ENCODE results near the gene TTC34.

Gene TTC34

DNA sequence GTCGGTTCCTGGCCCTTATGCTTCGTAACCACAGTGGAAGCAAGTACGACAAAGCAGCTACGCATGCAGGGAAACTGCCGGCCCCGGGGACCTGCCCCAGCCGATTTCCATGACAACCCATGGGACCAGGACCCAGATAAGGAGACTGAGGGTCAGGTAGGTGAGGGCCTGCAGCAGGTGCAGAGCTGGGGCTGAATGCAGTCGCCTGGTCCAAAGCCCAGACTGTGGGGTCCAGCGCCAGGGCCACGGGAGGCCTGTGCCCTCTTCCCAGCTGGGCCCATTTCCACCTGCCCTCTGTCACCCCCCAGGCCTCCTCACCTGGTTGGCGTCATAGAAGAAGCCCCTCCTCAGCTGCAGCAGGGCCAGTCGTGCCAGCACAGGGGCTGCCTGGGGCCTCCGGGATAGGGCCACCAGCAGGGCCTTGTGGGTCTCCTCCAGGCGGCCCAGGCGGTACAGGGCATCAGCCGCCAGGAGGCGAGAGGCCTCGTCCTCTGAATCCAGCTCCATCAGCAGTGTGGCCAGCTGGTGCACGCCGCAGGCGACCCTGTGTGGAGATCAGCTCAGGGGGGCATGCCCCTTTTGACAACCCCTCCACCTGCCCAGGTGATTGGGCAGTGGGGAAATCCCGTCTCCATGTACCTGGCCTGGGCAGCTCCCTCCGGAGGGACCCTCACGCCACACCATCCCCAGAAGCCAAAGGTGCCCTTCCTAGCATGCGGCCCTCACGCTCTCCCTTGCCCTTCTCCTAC is 14.2 kb downstream of the TTC34 start:
- TF ChIP-seq, protein P1, sequence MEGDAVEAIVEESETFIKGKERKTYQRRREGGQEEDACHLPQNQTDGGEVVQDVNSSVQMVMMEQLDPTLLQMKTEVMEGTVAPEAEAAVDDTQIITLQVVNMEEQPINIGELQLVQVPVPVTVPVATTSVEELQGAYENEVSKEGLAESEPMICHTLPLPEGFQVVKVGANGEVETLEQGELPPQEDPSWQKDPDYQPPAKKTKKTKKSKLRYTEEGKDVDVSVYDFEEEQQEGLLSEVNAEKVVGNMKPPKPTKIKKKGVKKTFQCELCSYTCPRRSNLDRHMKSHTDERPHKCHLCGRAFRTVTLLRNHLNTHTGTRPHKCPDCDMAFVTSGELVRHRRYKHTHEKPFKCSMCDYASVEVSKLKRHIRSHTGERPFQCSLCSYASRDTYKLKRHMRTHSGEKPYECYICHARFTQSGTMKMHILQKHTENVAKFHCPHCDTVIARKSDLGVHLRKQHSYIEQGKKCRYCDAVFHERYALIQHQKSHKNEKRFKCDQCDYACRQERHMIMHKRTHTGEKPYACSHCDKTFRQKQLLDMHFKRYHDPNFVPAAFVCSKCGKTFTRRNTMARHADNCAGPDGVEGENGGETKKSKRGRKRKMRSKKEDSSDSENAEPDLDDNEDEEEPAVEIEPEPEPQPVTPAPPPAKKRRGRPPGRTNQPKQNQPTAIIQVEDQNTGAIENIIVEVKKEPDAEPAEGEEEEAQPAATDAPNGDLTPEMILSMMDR (IDR thresholded peaks at IDR 0.05; ENCODE audit: control insufficient read depth, extremely low read depth, insufficient read depth): no peak
- DNase-seq (ENCODE audit: low read depth): no peak
- no peak overlapping the region for H3K4me3 ChIP-seq (ENCODE audit: low read depth, low read length)

DNA sequence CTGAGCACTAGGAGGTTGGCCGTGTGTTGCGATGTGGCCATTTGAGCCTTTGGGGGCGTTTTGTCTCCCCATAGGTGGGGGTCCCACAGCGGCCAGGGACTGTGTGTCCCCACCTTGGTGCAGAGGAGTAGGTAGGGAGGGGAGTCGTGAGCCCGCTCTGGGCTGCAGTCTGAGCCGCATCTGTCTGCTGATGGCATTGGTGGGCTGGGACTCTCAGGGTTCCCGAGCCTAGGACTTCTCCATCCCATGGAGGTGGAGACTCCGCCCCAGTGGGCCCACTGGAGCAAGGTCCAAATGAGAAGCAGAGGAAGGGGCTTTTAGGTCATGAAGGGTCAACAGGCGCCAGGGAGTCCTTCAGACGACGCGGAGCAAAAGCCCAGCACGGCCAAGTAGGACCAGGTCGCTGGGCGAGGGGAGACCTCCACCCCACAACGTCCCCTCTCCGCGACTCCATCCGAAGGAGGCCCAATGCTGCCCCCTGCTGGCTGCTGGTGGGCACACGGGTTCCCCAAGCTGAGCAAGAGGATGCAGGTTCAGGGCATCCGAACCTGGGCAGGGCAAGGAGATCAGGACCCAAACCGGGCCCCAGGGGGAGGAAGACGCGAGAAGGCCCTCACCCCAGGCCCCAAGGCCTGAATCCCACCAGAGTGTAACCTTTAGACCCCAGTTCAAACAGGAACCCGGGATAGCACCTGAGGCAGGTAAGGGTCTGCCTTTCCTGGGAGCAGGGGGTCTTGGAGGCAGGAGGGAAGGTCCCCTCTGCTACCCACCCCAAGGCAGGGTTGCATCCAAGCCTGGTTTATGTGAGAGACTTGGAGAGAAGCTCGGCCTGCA is 14.9 kb downstream of the TTC34 start:
- H3K4me3 ChIP-seq (ENCODE audit: low read depth, low read length): no peak overlapping the region
- TF ChIP-seq, protein P1 (IDR thresholded peaks at IDR 0.05; ENCODE audit: control insufficient read depth, extremely low read depth, insufficient read depth): peak; percentile 83
- no peak for DNase-seq (ENCODE audit: low read depth)

DNA sequence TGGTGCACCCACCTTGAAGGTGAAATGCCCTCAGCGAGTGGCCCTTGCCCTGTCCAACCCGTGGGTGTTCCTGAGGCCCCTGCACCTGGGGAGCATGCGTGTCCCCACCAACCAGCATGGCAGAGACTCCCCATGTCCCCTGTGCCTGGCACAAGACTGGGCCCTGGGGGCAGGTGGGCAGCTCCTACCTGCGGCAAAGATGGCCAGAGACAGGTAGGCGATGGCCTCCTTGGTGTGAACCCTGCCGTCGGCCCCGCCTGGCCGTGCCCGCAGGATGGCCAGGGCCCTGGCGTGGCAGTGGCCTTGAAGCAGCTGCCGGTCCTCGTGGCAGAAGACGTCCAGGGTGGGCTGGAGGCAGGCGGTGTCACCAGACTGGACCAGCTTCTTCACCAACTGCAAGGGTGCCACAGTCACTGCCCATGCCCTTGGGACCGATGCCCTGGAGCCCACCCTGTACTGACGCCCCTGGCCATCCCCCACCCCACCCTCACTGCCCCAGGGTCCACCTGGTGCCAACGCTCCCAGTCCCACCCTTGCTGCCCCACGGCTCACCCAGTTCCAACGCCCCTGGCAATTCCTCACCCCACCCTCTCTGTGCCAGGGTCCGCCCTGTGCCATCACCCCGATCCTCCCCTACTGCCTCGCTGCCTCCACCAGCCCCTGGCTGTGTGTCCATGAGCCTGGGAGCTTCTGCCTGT is 15.7 kb downstream of the TTC34 start:
- DNase-seq (ENCODE audit: low read depth): no peak
- H3K4me3 ChIP-seq (ENCODE audit: low read depth, low read length): no peak overlapping the region
- TF ChIP-seq, protein P1 (IDR thresholded peaks at IDR 0.05; ENCODE audit: control insufficient read depth, extremely low read depth, insufficient read depth): no peak

DNA sequence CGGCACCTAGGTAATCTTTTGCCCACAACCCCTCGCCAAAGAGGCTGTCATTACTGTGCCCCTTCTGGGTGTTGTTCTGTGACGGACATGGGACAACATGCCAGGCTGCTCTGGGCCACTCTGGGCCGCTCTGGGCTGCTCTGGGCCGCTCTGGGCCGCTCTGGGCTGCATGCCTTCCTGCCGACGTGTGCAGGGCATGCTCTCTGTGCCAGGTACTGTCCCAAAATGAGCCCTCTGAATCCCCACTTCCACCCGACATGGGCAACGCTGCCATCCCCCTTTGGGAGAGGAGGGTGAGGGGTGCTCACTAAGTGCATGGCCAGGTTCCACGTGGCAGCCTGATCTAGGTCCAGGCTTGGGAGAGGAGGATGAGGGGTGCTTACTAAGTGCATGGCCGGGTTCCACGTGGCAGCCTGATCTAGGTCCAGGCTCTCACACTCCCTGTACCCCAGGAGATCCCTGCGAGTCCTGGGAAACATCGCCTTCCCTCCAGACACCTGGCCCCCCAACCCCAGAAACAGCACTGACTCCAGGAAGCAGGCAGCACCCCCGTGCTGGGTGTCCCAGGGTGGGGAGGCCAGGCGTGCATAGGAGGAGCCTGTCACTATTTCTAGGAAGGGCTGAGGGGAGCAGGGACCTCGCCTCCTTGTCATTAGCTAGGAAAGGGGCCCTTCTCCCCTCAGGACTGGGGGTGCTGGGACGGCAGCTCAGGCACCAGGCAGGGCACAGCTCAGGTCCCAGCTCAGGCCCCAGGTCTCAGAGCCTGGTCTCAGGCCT is 16.5 kb downstream of the TTC34 start:
- no peak for DNase-seq (ENCODE audit: low read depth)
- no peak overlapping the region for H3K4me3 ChIP-seq (ENCODE audit: low read depth, low read length)
- TF ChIP-seq, protein P1 (IDR thresholded peaks at IDR 0.05; ENCODE audit: control insufficient read depth, extremely low read depth, insufficient read depth): no peak

DNA sequence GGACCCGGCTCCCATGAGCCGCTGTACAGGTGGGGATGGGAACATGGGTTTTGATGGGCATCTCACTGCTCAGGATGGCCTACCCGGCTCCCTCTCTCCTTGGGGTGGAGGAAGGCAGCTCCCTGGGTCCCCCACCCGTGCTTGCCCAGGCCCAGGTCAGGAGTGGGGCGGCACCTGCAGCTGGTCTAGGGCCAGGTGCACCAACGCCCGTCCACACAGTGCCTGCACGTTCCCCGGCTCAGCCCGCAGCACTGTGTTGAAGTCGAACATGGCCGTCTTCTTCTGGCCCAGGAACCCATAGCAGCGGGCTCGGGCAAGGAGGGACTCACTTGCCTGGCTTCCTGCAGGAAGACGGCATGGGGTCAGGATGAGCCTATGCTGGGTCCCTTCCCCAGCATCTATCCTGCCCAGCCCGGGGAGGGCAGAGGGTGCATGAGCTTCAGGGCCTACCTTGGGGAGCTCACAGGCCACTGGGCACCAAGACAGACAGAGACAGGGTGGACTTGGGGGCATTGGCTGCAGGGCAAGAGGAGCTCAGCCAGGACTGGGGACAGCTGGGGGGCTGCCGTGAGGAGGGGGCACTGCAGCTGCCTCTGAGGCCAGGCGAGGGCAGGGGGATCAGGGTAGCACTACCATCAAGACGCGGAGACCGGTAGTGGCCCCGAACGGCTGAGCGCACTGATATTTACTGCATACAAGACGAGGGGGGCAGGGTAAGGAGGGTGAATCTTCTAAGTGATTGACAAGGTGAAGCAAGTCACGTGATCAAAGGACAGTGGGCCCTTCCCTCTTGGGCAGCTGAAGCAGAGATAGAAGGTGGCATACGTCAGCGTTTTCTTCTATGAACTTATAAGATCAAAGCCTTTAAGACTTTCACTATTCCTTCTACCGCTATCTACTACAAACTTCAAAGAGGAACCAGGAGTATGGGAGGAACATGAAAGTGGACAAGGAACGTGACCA is 17.8 kb downstream of the TTC34 start:
- TF ChIP-seq, protein P1 (IDR thresholded peaks at IDR 0.05; ENCODE audit: control insufficient read depth, extremely low read depth, insufficient read depth): no peak
- no peak for DNase-seq (ENCODE audit: low read depth)

More for the DNA sequence above, 17.8 kb downstream of the TTC34 start:
- H3K4me3 ChIP-seq (ENCODE audit: low read depth, low read length): no peak overlapping the region
